ENCODE measurements around the gene BARX1. TPM values are rescaled to one million over a fixed set of nuclear protein-coding genes. Genes with fewer than 3 reads are reported as not detected.
"Not testable (repeated sequence)": the region's sequence is repeated elsewhere in the genome, so short reads cannot be mapped to it uniquely, and the experiment has no call there.

The BARX1 gene
- total and polyA plus RNA-seq, 9 of the 15 experiments (the other 6 are each of a cell fraction or from before 2014, with no cell fraction given): 0.11 to 0.14 TPM; not detected in 7

- H3K4me1 ChIP-seq (replicated peaks in 1 of 2; ENCODE audit: control insufficient read depth in 2 of 2, insufficient read depth in 2 of 2, low read length in 2 of 2); H3K9me3 ChIP-seq (replicated peaks; ENCODE audit: control insufficient read depth, insufficient read depth, low read depth, low read length); H4K20me1 ChIP-seq (replicated peaks; ENCODE audit: control insufficient read depth, insufficient read depth, low read length); H3K36me3 ChIP-seq (ENCODE audit: control insufficient read depth, insufficient read depth, low read length); H3K9me1 ChIP-seq (ENCODE audit: control insufficient read depth, insufficient read depth, low read length); FAIRE-seq; H3K4me2 ChIP-seq (ENCODE audit: insufficient read depth, low read length); CTCF ChIA-PET (ENCODE audit: low intra/inter-chr PET ratio); intact Hi-C loops (cut with micrococcal nuclease); DNase-seq (ENCODE audit: extremely low read depth in 1 of 4, low spot score in 3 of 4); in situ Hi-C loops (cut with MboI); H3K27ac ChIP-seq (ENCODE audit: extremely low read depth, low read depth, low read length); H3K79me2 ChIP-seq (ENCODE audit: control insufficient read depth, insufficient read depth, low read length); H3K4me3 ChIP-seq; BruUV-seq (replicated peaks); POLR2A ChIA-PET; H2AFZ ChIP-seq (ENCODE audit: low read depth, low read length); H3K9ac ChIP-seq (ENCODE audit: insufficient read depth in 1 of 2, low read depth in 2 of 2, low read length in 2 of 2); ATAC-seq: not testable (repeated sequence)
- 0% methylated on average over 2 of the region's 3 CpGs for WGBS (ENCODE audit: insufficient coverage, low coverage, missing lambda C conversion rate)
- peaks cover 0 to 18% of the 10 kb centered on the region in 2 experiments; a peak in 2 of 5 replicates for H3K27me3 ChIP-seq (ENCODE audit: control insufficient read depth in 2 of 2, insufficient read depth in 2 of 2, low read length in 2 of 2)
- TF ChIP-seq ZNF766 (CRISPR knock-in tag; conservative IDR thresholded peaks at IDR 0.05) (peak; percentile 84), ZNF707 (CRISPR knock-in tag; conservative IDR thresholded peaks at IDR 0.05) (peak; percentile 73)
These were observed 17.5 kb upstream of the BARX1 start for GRCh38 chr9:93972655-93973054.

- in situ Hi-C loops (cut with MboI): no loop called here
- WGBS (ENCODE audit: insufficient coverage, low coverage, missing lambda C conversion rate): 10% methylated on average over 3 of the region's 3 CpGs
- Histone ChIP-seq H3K36me3 (ENCODE audit: control insufficient read depth, insufficient read depth, low read length) (no peaks in the 10 kb centered on the region), H3K27me3 (ENCODE audit: control insufficient read depth in 2 of 2, insufficient read depth in 2 of 2, low read length in 2 of 2) (peaks cover 0 to 20% of the 10 kb centered on the region in 2 experiments; a peak in 2 of 5 replicates), H3K9ac (ENCODE audit: insufficient read depth in 1 of 2, low read depth in 2 of 2, low read length in 2 of 2) (no peak overlapping the region), H2AFZ (ENCODE audit: low read depth, low read length) (no peak overlapping the region), H3K4me1 (replicated peaks in 1 of 2; ENCODE audit: control insufficient read depth in 2 of 2, insufficient read depth in 2 of 2, low read length in 2 of 2) (peaks cover 0 to 3% of the 10 kb centered on the region in 2 experiments; a peak in 1 of 5 replicates), H3K9me1 (ENCODE audit: control insufficient read depth, insufficient read depth, low read length) (no peaks in the 10 kb centered on the region), H3K9me3 (replicated peaks; ENCODE audit: control insufficient read depth, insufficient read depth, low read depth, low read length) (no peaks in the 10 kb centered on the region), H3K4me3 (no peak overlapping the region), H3K79me2 (ENCODE audit: control insufficient read depth, insufficient read depth, low read length) (no peaks in the 10 kb centered on the region), H4K20me1 (replicated peaks; ENCODE audit: control insufficient read depth, insufficient read depth, low read length) (0 out of 2 replicates have a peak, but pooled peaks cover 2% of the 10 kb centered on the region), H3K27ac (ENCODE audit: extremely low read depth, low read depth, low read length) (no peak overlapping the region), H3K4me2 (ENCODE audit: insufficient read depth, low read length) (no peak overlapping the region)
- no peak for FAIRE-seq
- ATAC-seq: no peak
- intact Hi-C loops (cut with micrococcal nuclease): no loop called here
- DNase-seq (ENCODE audit: extremely low read depth in 1 of 4, low spot score in 3 of 4): no peak
- CTCF ChIA-PET (ENCODE audit: low intra/inter-chr PET ratio): no interaction called here
- POLR2A ChIA-PET: no interaction called here
- BruUV-seq (replicated peaks): no TSS peak
- TF ChIP-seq DACH1 (IDR thresholded peaks at IDR 0.05; ENCODE audit: partially characterized antibody) (peak; percentile 96), MCM7 (IDR thresholded peaks at IDR 0.05) (peak in 1 of 2 experiments; percentile 29; a peak in 1 of 4 replicates), ZNF197 (CRISPR knock-in tag; IDR thresholded peaks at IDR 0.05; ENCODE audit: low read depth) (no peak)
These were observed 14.1 kb upstream of the BARX1 start for GRCh38 chr9:93969328-93969661.
